IMR-90 (cell line): ENCODE data around the gene ACVR1. TPM values are rescaled to one million over a fixed set of nuclear protein-coding genes. Genes with fewer than 3 reads are reported as not detected.

Experiments used
- ATAC-seq: fragments of 200-7000 bp; cut with Tn5 transposase; 2 replicates; pipeline ENCODE4 v1.9.1; 2020; ENCODE audit warnings: low read depth, mild to moderate bottlenecking, moderate library complexity
- BruUV-seq: library from RNA; stranded (reverse); fragments of 400-500 nt; replicated peaks from 2 replicates; lab custom pipeline; 2021; lab: Mats Ljungman, UMichigan
- CTCF ChIA-PET: fragments of 300-600 bp; formaldehyde crosslinking; extraction: SDS; loops from one replicate; lab custom pipeline; 2021; ENCODE audit warnings: antibody characterized with exemption; lab: Yijun Ruan, JAX
- POLR2A ChIA-PET: fragments of 300-600 bp; sonication (Branson Sonifier 250); formaldehyde crosslinking; loops from one replicate; lab custom pipeline; 2022; ENCODE audit warnings: antibody characterized with exemption; ENCODE audit not compliant: unreplicated experiment; lab: Charles Lee
- DNase-seq: peaks from one replicate; pipeline ENCODE4 v3.0.0; 2013
- H2AFZ ChIP-seq: replicated peaks from 2 replicates; pipeline ENCODE3; 2013; ENCODE audit warnings: low read length, mild to moderate bottlenecking; ENCODE audit not compliant: poor library complexity
- H2AK5ac ChIP-seq: 2 replicates; pipeline ENCODE4 v1.6.1; 2013; ENCODE audit warnings: low read depth, low read length, inconsistent platforms
- H2AK9ac ChIP-seq: replicated peaks from 2 replicates; pipeline ENCODE3; 2013; ENCODE audit warnings: mild to moderate bottlenecking, low read depth, low read length, moderate library complexity; ENCODE audit not compliant: poor library complexity
- H2BK120ac ChIP-seq: 2 replicates; pipeline ENCODE4 v1.6.1; 2013; ENCODE audit warnings: low read depth, low read length, inconsistent platforms
- H2BK15ac ChIP-seq: 3 replicates; pipeline ENCODE4 v1.6.1; 2013; ENCODE audit warnings: low read depth, low read length, inconsistent platforms
- H2BK20ac ChIP-seq: 2 replicates; pipeline ENCODE4 v1.6.1; 2013; ENCODE audit warnings: low read depth, mild to moderate bottlenecking, inconsistent platforms, low read length, moderate library complexity
- H2BK5ac ChIP-seq: 2 replicates; pipeline ENCODE4 v1.6.1; 2013; ENCODE audit warnings: mild to moderate bottlenecking, low read depth, low read length, inconsistent platforms; ENCODE audit not compliant: poor library complexity, severe bottlenecking
- H3K14ac ChIP-seq: replicated peaks from 2 replicates; pipeline ENCODE4 v1.6.1; 2013; ENCODE audit warnings: low read depth, low read length, inconsistent platforms
- H3K18ac ChIP-seq: 2 replicates; pipeline ENCODE4 v1.6.1; 2013; ENCODE audit warnings: low read depth, low read length, control low read depth
- H3K23ac ChIP-seq: 2 replicates; pipeline ENCODE4 v1.6.1; 2013; ENCODE audit warnings: low read depth, low read length, inconsistent platforms
- H3K27ac ChIP-seq: 2 replicates; pipeline ENCODE4 v1.5.1; 2013; ENCODE audit warnings: mild to moderate bottlenecking, control low read depth, low read length; ENCODE audit not compliant: insufficient read depth
- H3K27me3 ChIP-seq: 2 replicates; pipeline ENCODE4 v1.6.1; 2013; ENCODE audit warnings: low read length; ENCODE audit not compliant: control insufficient read depth, insufficient read depth
- H3K36me3 ChIP-seq: 2 replicates; pipeline ENCODE4 v1.6.1; 2013; ENCODE audit warnings: low read length, mixed read lengths; ENCODE audit not compliant: control insufficient read depth, insufficient read depth
- H3K4ac ChIP-seq: 2 replicates; pipeline ENCODE4 v1.6.1; 2013; ENCODE audit warnings: low read depth, low read length, inconsistent platforms
- H3K4me1 ChIP-seq: 2 replicates; pipeline ENCODE4 v1.6.1; 2013; ENCODE audit warnings: low read length, mixed read lengths; ENCODE audit not compliant: control insufficient read depth, insufficient read depth
- H3K4me2 ChIP-seq: 2 replicates; pipeline ENCODE4 v1.6.1; 2013; ENCODE audit warnings: low read depth, mild to moderate bottlenecking, control low read depth, low read length, moderate library complexity
- H3K4me3 ChIP-seq: 2 replicates; pipeline ENCODE4 v1.5.1; 2013; ENCODE audit warnings: low read depth, mild to moderate bottlenecking, control low read depth, low read length, moderate library complexity; ENCODE audit not compliant: insufficient read depth
- H3K56ac ChIP-seq: 2 replicates; pipeline ENCODE4 v1.6.1; 2013; ENCODE audit warnings: low read length, inconsistent platforms; ENCODE audit not compliant: insufficient read depth; ENCODE audit errors: extremely low read depth
- H3K79me1 ChIP-seq, 2 experiments: 2 replicates each; pipeline ENCODE4 v1.6.1; 2013; ENCODE audit warnings: low read length in 2 of 2, inconsistent platforms in 1 of 2, low read depth in 1 of 2
- H3K9ac ChIP-seq: 2 replicates; pipeline ENCODE4 v1.6.1; 2013; ENCODE audit warnings: low read depth, low read length, control low read depth
- H3K9me1 ChIP-seq: 2 replicates; pipeline ENCODE4 v1.6.1; 2013; ENCODE audit warnings: low read length, inconsistent platforms; ENCODE audit not compliant: insufficient read depth
- H3K9me3 ChIP-seq: 2 replicates; pipeline ENCODE4 v1.6.1; 2013; ENCODE audit warnings: low read length; ENCODE audit not compliant: control insufficient read depth, insufficient read depth
- H4K20me1 ChIP-seq: 2 replicates; pipeline ENCODE4 v1.6.1; 2013; ENCODE audit warnings: low read length, inconsistent platforms; ENCODE audit not compliant: insufficient read depth
- H4K5ac ChIP-seq: 2 replicates; pipeline ENCODE4 v1.6.1; 2013; ENCODE audit warnings: mild to moderate bottlenecking, low read depth, low read length, control low read depth
- H4K8ac ChIP-seq, 2 experiments: 2 replicates each; pipeline ENCODE4 v1.6.1; 2013; ENCODE audit warnings: low read depth in 2 of 2, low read length in 2 of 2, control low read depth in 1 of 2, inconsistent platforms in 1 of 2
- H4K91ac ChIP-seq: 2 replicates; pipeline ENCODE4 v1.6.1; 2013; ENCODE audit warnings: low read depth, low read length, inconsistent platforms; ENCODE audit not compliant: insufficient read depth
- BHLHE40 ChIP-seq: fragments of 150-350 bp; IDR thresholded peaks from 2 replicates; pipeline ENCODE4 v1.6.1; 2016; ENCODE audit warnings: mild to moderate bottlenecking, low read depth, low read length
- CEBPB ChIP-seq: IDR thresholded peaks from 2 replicates; pipeline ENCODE4 v1.6.1; 2012; ENCODE audit warnings: low read depth, low read length, improper control_type of control experiment
- CHD1 ChIP-seq: IDR thresholded peaks from 2 replicates; pipeline ENCODE4 v1.6.1; 2012; ENCODE audit warnings: low read depth, low read length, improper control_type of control experiment
- FOS ChIP-seq: fragments of 150-350 bp; IDR thresholded peaks from 2 replicates; pipeline ENCODE4 v1.6.1; 2016; ENCODE audit warnings: low read depth, low read length
- MAFK ChIP-seq: IDR thresholded peaks from 2 replicates; pipeline ENCODE4 v1.6.1; 2012; ENCODE audit warnings: low read depth, low read length, improper control_type of control experiment
- MAZ ChIP-seq: IDR thresholded peaks from 2 replicates; pipeline ENCODE4 v1.6.1; 2012; ENCODE audit warnings: low read depth, mild to moderate bottlenecking, low read length, improper control_type of control experiment, moderate library complexity, borderline replicate concordance
- MXI1 ChIP-seq: IDR thresholded peaks from 2 replicates; pipeline ENCODE4 v1.6.1; 2012; ENCODE audit warnings: low read depth, mild to moderate bottlenecking, low read length, moderate library complexity, borderline replicate concordance
- NFE2L2 ChIP-seq: fragments of 150-350 bp; IDR thresholded peaks from 2 replicates; pipeline ENCODE4 v1.6.1; 2016; ENCODE audit warnings: low read depth, mild to moderate bottlenecking, low read length
- POLR2A ChIP-seq: IDR thresholded peaks from 2 replicates; pipeline ENCODE4 v1.6.1; 2012; ENCODE audit warnings: mild to moderate bottlenecking, low read depth, low read length
- RAD21 ChIP-seq: IDR thresholded peaks from 2 replicates; pipeline ENCODE4 v1.6.1; 2012; ENCODE audit warnings: low read length, improper control_type of control experiment
- RCOR1 ChIP-seq: IDR thresholded peaks from 2 replicates; pipeline ENCODE4 v1.6.1; 2012; ENCODE audit warnings: mild to moderate bottlenecking, low read length, improper control_type of control experiment; ENCODE audit not compliant: insufficient replicate concordance
- RFX5 ChIP-seq: IDR thresholded peaks from 2 replicates; pipeline ENCODE4 v1.8.0; 2012; ENCODE audit warnings: low read depth, mild to moderate bottlenecking, low read length, moderate library complexity
- SMC3 ChIP-seq: fragments of 150-350 bp; IDR thresholded peaks from 2 replicates; pipeline ENCODE4 v1.6.1; 2016; ENCODE audit warnings: low read depth, mild to moderate bottlenecking, antibody characterized with exemption, low read length, moderate library complexity
- WGBS, 2 experiments: methylation state at CpG; one replicate each; pipeline versions ENCODE4 v1.1.5 to v1.1.7; 2013; ENCODE audit warnings: missing lambda C conversion rate in 2 of 2; ENCODE audit not compliant: insufficient read length in 1 of 2; ENCODE audit errors: extremely low coverage in 2 of 2; 5-methylcytosine and 5-hydroxymethylcytosine counted together
- dilution Hi-C: fragments of 300-500 bp; cut with HindIII; formaldehyde crosslinking; loops from one replicate; pipeline ENCODE4 v1.14.3; 2018; ENCODE audit warnings: low sequenced_read_pairs; ENCODE audit not compliant: unreplicated experiment
- in situ Hi-C: fragments of 300-500 bp; cut with MboI; formaldehyde crosslinking; loops from 3 replicates; pipeline ENCODE4 v1.14.3; 2019; ENCODE audit warnings: low sequenced_read_pairs, inconsistent platforms, mixed read lengths
- intact Hi-C: fragments of 100-400 bp; cut with micrococcal nuclease; formaldehyde crosslinking; loops from 2 replicates; pipeline ENCODE4 v1.10.0; 2022
- polyA plus RNA-seq, 3 experiments: library from polyadenylated mRNA; depleted of rRNA; stranded (reverse); fragments of >200 nt; gene quantifications; 2 replicates each; pipeline ENCODE4 v1.2.3, GENCODE V29; 2012; ENCODE audit warnings: low replicate concordance in 1 of 3
- total RNA-seq: library from RNA; depleted of rRNA; stranded (reverse); fragments of >200 nt; gene quantifications from 2 replicates; pipeline ENCODE4 v1.2.3, GENCODE V29; 2012
- TF ChIP-seq, protein P1 (sequence below): conservative IDR thresholded peaks from 2 replicates; pipeline ENCODE4 v1.5.1; 2012; ENCODE audit warnings: mild to moderate bottlenecking, low read depth, low read length, improper control_type of control experiment
- TF ChIP-seq, protein P2 (sequence below): fragments of 150-350 bp; IDR thresholded peaks from 2 replicates; pipeline ENCODE4 v1.6.1; 2016; ENCODE audit warnings: low read depth, mild to moderate bottlenecking, low read length, moderate library complexity, borderline replicate concordance

ACVR1 gene
- total and polyA plus RNA-seq, 2 of the 4 experiments (the other 2 are of a cell fraction) = 21.1 to 40.8 TPM

GRCh38 chr2:157743051-157743450, 133.1 kb downstream of the ACVR1 start:
- Histone ChIP-seq H3K4me1 (peaks cover 6% of the 10 kb centered on the region), H4K20me1 (no peaks in the 10 kb centered on the region), H3K4me2 (no peak overlapping the region), H3K9me1 (peaks cover 11% of the 10 kb centered on the region), H4K8ac (no peak overlapping the region), H2BK15ac (no peak overlapping the region), H3K18ac (no peak overlapping the region), H3K4ac (no peak overlapping the region), H3K36me3 (peaks cover 9% of the 10 kb centered on the region), H3K14ac (no peak overlapping the region), H3K4me3 (no peak overlapping the region), H3K9me3 (no peaks in the 10 kb centered on the region), H3K9ac (no peak overlapping the region), H2BK120ac (no peak overlapping the region), H4K91ac (no peak overlapping the region), H3K56ac (no peak overlapping the region), H2BK20ac (no peak overlapping the region), H2BK5ac (no peak overlapping the region), H4K5ac (no peak overlapping the region), H3K79me1 (peaks cover 12 to 29% of the 10 kb centered on the region in 2 experiments), H3K27ac (no peak overlapping the region), H3K27me3 (no peaks in the 10 kb centered on the region), H3K23ac (no peak overlapping the region), H2AFZ (no peak overlapping the region), H2AK5ac (no peak overlapping the region), H2AK9ac (no peak overlapping the region)
- in situ Hi-C loops (no loop called here), dilution Hi-C loops (no loop called here), intact Hi-C loops (no loop called here)
- CTCF ChIA-PET = no interaction called here
- TF ChIP-seq RCOR1 (no peak), NFE2L2 (no peak), MXI1 (no peak), BHLHE40 (no peak), RFX5 (no peak), MAFK (no peak), MAZ (no peak), CEBPB (no peak), SMC3 (no peak), POLR2A (no peak), CHD1 (no peak), RAD21 (no peak), FOS (no peak)
- TF ChIP-seq, protein P1, sequence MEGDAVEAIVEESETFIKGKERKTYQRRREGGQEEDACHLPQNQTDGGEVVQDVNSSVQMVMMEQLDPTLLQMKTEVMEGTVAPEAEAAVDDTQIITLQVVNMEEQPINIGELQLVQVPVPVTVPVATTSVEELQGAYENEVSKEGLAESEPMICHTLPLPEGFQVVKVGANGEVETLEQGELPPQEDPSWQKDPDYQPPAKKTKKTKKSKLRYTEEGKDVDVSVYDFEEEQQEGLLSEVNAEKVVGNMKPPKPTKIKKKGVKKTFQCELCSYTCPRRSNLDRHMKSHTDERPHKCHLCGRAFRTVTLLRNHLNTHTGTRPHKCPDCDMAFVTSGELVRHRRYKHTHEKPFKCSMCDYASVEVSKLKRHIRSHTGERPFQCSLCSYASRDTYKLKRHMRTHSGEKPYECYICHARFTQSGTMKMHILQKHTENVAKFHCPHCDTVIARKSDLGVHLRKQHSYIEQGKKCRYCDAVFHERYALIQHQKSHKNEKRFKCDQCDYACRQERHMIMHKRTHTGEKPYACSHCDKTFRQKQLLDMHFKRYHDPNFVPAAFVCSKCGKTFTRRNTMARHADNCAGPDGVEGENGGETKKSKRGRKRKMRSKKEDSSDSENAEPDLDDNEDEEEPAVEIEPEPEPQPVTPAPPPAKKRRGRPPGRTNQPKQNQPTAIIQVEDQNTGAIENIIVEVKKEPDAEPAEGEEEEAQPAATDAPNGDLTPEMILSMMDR = no peak
- TF ChIP-seq, protein P2, sequence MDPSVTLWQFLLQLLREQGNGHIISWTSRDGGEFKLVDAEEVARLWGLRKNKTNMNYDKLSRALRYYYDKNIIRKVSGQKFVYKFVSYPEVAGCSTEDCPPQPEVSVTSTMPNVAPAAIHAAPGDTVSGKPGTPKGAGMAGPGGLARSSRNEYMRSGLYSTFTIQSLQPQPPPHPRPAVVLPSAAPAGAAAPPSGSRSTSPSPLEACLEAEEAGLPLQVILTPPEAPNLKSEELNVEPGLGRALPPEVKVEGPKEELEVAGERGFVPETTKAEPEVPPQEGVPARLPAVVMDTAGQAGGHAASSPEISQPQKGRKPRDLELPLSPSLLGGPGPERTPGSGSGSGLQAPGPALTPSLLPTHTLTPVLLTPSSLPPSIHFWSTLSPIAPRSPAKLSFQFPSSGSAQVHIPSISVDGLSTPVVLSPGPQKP = no peak
- ATAC-seq = no peak
- no TSS peak for BruUV-seq
- WGBS, 2 experiments = no CpG with 5 or more reads among the region's 2 CpGs
- POLR2A ChIA-PET = no interaction called here
- DNase-seq = no peak
